NT2/D1 (cell line): ENCODE measurements around the gene GPR158.
"Not testable (repeated sequence)": the region's sequence is repeated elsewhere in the genome, so short reads cannot be mapped to it uniquely, and the experiment has no call there.

Experiments used
- YY1 ChIP-seq: IDR thresholded peaks from 2 replicates; pipeline ENCODE4 v1.6.1; 2011; ENCODE audit not compliant: insufficient read length, insufficient read depth
- ZNF274 ChIP-seq: IDR thresholded peaks from 2 replicates; pipeline ENCODE4 v1.6.1; 2011; ENCODE audit warnings: mild to moderate bottlenecking, low read depth, low read length

DNA sequence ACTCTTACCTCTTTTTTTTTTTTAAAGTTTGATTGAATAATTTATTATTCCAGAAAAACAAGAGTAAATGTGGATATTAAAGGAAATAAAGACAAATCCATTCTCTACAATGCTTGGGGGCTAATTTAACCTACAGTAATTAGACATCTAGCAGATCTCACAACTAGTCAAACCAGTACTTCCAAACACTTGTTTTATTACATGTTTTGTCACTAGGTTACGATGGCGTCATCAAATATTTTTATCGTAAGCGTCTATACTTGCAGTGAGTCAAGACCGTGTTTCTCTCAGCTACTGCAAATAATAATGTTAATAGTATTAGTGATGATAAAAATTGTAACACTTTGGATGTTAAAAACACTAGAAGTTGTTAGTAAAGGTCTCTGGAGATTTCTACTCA lies 154.8 kb downstream of the GPR158 start:
- TF ChIP-seq YY1, ZNF274: not testable (repeated sequence)
